ENCODE measurements around the gene ANK2. TPM values are rescaled to one million over a fixed set of nuclear protein-coding genes. Genes with fewer than 3 reads are reported as not detected.

Gene ANK2
- total and polyA plus RNA-seq, 2 experiments from 2014 or later: 49.4 to 190 TPM

GRCh38 chr4:113187358-113187757, 137.9 kb downstream of the ANK2 start:
- Histone ChIP-seq H3K9me3 (ENCODE audit: low read depth) (no peaks in the 10 kb centered on the region), H3K36me3 (no peaks in the 10 kb centered on the region)
- no peak for TF ChIP-seq CTCF (IDR thresholded peaks at IDR 0.05; ENCODE audit: low read depth, low read length)

GRCh38 chr4:113189546-113189945, 140.1 kb downstream of the ANK2 start:
- Histone ChIP-seq H3K4me1 (ENCODE audit: low read depth) (no peaks in the 10 kb centered on the region), H3K27me3 (no peaks in the 10 kb centered on the region), H3K4me3 (no peak overlapping the region), H3K9me3 (ENCODE audit: low read depth) (no peaks in the 10 kb centered on the region), H3K36me3 (no peaks in the 10 kb centered on the region), H3K27ac (no peak overlapping the region)
- TF ChIP-seq CTCF (IDR thresholded peaks at IDR 0.05; ENCODE audit: low read depth, low read length): no peak
- DNase-seq (ENCODE audit: low read depth in 1 of 2, low spot score in 1 of 2): no peak

More at GRCh38 chr4:113187358-113187757, 137.9 kb downstream of the ANK2 start:
- Histone ChIP-seq H3K4me3 (no peak overlapping the region), H3K27me3 (no peaks in the 10 kb centered on the region), H3K27ac (no peak overlapping the region), H3K4me1 (ENCODE audit: low read depth) (peaks cover 18% of the 10 kb centered on the region)
- no peak for DNase-seq (ENCODE audit: low read depth in 1 of 2, low spot score in 1 of 2)

GRCh38 chr4:113209153-113209552, 159.7 kb downstream of the ANK2 start:
- no peak for TF ChIP-seq CTCF (IDR thresholded peaks at IDR 0.05; ENCODE audit: low read depth, low read length)
- no peaks in the 10 kb centered on the region for H3K36me3 ChIP-seq
- peaks cover 6% of the 10 kb centered on the region for H3K4me1 ChIP-seq (ENCODE audit: low read depth)
- no peak overlapping the region for H3K27ac ChIP-seq
- no peaks in the 10 kb centered on the region for H3K9me3 ChIP-seq (ENCODE audit: low read depth)
- no peak overlapping the region for H3K4me3 ChIP-seq
- no peaks in the 10 kb centered on the region for H3K27me3 ChIP-seq
- no peak for DNase-seq (ENCODE audit: low read depth in 1 of 2, low spot score in 1 of 2)

DNA sequence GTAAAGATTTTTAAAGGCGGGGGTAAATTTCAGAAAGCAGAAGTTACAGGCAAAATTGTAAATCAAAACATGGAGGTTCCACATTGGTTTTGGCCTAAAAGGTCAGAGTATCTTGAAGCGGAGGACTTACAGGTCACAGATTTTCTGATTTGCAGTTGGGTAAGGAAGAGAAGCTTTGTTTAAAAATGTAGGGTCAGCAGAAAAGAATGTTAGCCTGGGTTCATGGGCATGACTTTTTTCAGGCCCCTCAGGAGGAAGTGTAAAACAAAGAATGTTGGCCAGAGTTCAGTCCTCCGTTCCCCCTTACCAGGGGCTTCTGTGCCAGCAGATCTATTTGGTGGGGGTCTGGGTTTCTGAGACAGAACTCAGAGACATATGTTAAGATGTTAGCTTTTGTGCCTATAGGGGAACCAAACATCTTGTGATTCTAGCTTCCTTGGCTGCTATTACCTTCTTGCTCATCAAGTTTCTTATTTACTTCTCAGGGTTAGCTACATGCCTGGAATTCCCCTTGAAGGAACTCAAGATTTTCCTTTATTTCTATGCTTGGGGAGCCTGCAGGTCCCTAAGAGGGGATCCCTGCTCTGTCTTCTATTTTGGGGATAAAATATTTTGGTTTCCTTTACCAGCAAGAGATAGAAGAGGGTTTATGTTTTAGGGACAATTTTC, 160.3 kb downstream of the ANK2 start:
- peaks cover 6% of the 10 kb centered on the region for H3K4me1 ChIP-seq (ENCODE audit: low read depth)
- no peak for TF ChIP-seq CTCF (IDR thresholded peaks at IDR 0.05; ENCODE audit: low read depth, low read length)
- H3K27ac ChIP-seq: no peak overlapping the region
- H3K36me3 ChIP-seq: no peaks in the 10 kb centered on the region
- no peaks in the 10 kb centered on the region for H3K27me3 ChIP-seq
- H3K4me3 ChIP-seq: no peak overlapping the region
- DNase-seq (ENCODE audit: low read depth in 1 of 2, low spot score in 1 of 2): no peak
- no peaks in the 10 kb centered on the region for H3K9me3 ChIP-seq (ENCODE audit: low read depth)

DNA sequence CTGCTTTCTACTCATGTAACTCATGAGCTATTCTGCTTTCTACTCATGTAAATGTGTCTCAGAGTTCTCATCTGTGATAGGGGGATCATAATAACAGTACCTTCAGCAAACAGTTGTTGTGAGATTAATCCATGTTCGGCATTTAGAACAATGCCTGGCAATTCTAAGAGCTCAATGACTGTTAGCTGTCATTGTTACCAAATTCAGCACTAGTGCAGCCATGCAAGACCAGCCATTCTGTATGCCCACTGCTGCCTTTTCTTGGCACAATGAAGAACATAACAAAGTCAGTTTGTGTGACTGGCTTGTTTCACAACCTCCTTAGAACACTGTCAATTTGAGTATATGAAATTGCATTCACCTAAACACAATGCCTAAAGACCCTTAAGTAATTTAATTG, 163.2 kb downstream of the ANK2 start:
- no peaks in the 10 kb centered on the region for H3K36me3 ChIP-seq
- no peaks in the 10 kb centered on the region for H3K27me3 ChIP-seq
- no peak overlapping the region for H3K4me3 ChIP-seq
- no peak for TF ChIP-seq CTCF (IDR thresholded peaks at IDR 0.05; ENCODE audit: low read depth, low read length)
- H3K4me1 ChIP-seq (ENCODE audit: low read depth): peaks cover 6% of the 10 kb centered on the region
- no peaks in the 10 kb centered on the region for H3K9me3 ChIP-seq (ENCODE audit: low read depth)
- H3K27ac ChIP-seq: no peak overlapping the region
- no peak for DNase-seq (ENCODE audit: low read depth in 1 of 2, low spot score in 1 of 2)
